ENCODE results near the gene MAST1. TPM values are rescaled to one million over a fixed set of nuclear protein-coding genes. Genes with fewer than 3 reads are reported as not detected.

MAST1 gene
- total and polyA plus RNA-seq, 2 donors from 2014 or later = 0.35 to 0.39 TPM

GRCh38 chr19:12884202-12884601 lies 45.9 kb downstream of the MAST1 start:
- Histone ChIP-seq H3K9ac (ENCODE audit: low read length in 3 of 3) (no peak overlapping the region), H3K4me3 (ENCODE audit: low read length in 3 of 3) (no peak overlapping the region), H3K27ac (ENCODE audit: low read depth in 2 of 2, low read length in 2 of 2) (no peak overlapping the region), H3K9me3 (ENCODE audit: control insufficient read depth in 2 of 3, insufficient read depth in 1 of 3, low read length in 3 of 3) (no peaks in the 10 kb centered on the region), H3K36me3 (ENCODE audit: control insufficient read depth in 2 of 3, insufficient read depth in 3 of 3, low read length in 3 of 3) (no peaks in the 10 kb centered on the region), H3K4me1 (ENCODE audit: control insufficient read depth in 2 of 3, insufficient read depth in 2 of 3, low read depth in 1 of 3, low read length in 3 of 3) (peaks cover 0 to 2% (median 0%) of the 10 kb centered on the region in 3 donors), H3K27me3 (ENCODE audit: control insufficient read depth, insufficient read depth, low read length) (peaks cover 8% of the 10 kb centered on the region)
- intact Hi-C loops (cut with DNase I) = no loop called here
- no peak for FAIRE-seq
- no peak for DNase-seq
- TF ChIP-seq CTCF (IDR thresholded peaks at IDR 0.05; ENCODE audit: borderline replicate concordance, extremely low read depth, insufficient read depth) = no peak

GRCh38 chr19:12884627-12884925 lies 46.3 kb downstream of the MAST1 start:
- Histone ChIP-seq H3K9me3 (ENCODE audit: control insufficient read depth in 2 of 3, insufficient read depth in 1 of 3, low read length in 3 of 3) (no peaks in the 10 kb centered on the region), H3K9ac (ENCODE audit: low read length in 3 of 3) (no peak overlapping the region), H3K27me3 (ENCODE audit: control insufficient read depth, insufficient read depth, low read length) (peaks cover 8% of the 10 kb centered on the region), H3K27ac (ENCODE audit: low read depth in 2 of 2, low read length in 2 of 2) (no peak overlapping the region), H3K4me1 (ENCODE audit: control insufficient read depth in 2 of 3, insufficient read depth in 2 of 3, low read depth in 1 of 3, low read length in 3 of 3) (peaks cover 0 to 2% (median 0%) of the 10 kb centered on the region in 3 donors), H3K4me3 (ENCODE audit: low read length in 3 of 3) (peak overlapping the region in 1 of 3 donors; percentile 17), H3K36me3 (ENCODE audit: control insufficient read depth in 2 of 3, insufficient read depth in 3 of 3, low read length in 3 of 3) (no peaks in the 10 kb centered on the region)
- TF ChIP-seq CTCF (IDR thresholded peaks at IDR 0.05; ENCODE audit: borderline replicate concordance, extremely low read depth, insufficient read depth) = no peak
- DNase-seq (no peak), FAIRE-seq (no peak)
- intact Hi-C loops (cut with DNase I) = no loop called here

DNA sequence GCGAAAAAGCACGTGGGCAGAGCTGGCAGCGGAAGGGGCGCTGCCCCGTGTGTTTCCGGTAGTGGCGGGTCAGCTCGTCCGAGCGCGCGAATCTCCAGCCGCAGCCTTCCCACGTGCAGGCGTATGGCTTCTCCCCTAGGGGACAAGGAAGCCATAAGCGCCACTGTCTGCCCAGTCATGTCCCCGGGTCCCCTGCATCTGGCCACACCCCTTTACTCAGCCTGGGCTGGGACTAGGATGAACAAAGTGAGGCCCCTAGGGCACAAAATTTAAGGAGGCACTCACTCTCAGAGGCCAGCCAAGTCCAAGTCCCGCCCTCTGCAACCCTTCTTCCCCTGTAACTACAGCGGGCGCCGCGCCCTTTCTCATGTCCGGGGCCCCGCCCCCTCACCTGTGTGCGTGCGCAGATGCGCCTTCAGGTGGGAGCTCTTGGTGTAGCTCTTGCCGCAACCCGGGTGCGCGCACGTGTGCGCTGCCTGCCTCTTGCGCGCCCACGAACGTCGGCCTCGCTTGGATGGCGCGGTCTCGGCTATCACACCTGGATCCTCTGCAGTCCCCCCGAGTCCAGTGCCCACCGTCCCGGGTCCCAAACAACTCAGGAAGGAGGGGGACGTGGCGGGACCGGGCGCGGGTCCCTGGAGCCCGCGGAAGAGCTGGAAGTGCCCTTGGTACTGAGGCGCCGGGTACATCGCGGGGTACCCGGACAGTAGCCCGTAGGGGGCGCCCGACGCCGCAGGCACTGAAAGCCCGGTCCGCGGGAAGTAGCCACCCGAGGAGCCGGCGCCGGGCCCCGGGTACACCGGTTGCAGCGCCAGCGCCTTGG lies 46.8 kb downstream of the MAST1 start:
- DNase-seq (peak; percentile 71 to 92 (median 79)), FAIRE-seq (no peak)
- Histone ChIP-seq H3K27me3 (ENCODE audit: control insufficient read depth, insufficient read depth, low read length) (peaks cover 8% of the 10 kb centered on the region), H3K27ac (ENCODE audit: low read depth in 2 of 2, low read length in 2 of 2) (no peak overlapping the region), H3K9ac (ENCODE audit: low read length in 3 of 3) (no peak overlapping the region), H3K4me3 (ENCODE audit: low read length in 3 of 3) (peak overlapping the region in 1 of 3 donors; percentile 17), H3K36me3 (ENCODE audit: control insufficient read depth in 2 of 3, insufficient read depth in 3 of 3, low read length in 3 of 3) (no peaks in the 10 kb centered on the region), H3K4me1 (ENCODE audit: control insufficient read depth in 2 of 3, insufficient read depth in 2 of 3, low read depth in 1 of 3, low read length in 3 of 3) (peaks cover 0 to 2% (median 0%) of the 10 kb centered on the region in 3 donors), H3K9me3 (ENCODE audit: control insufficient read depth in 2 of 3, insufficient read depth in 1 of 3, low read length in 3 of 3) (no peaks in the 10 kb centered on the region)
- peak; percentile 42 for TF ChIP-seq CTCF (IDR thresholded peaks at IDR 0.05; ENCODE audit: borderline replicate concordance, extremely low read depth, insufficient read depth)
- intact Hi-C loops (cut with DNase I) = no loop called here
